ES-I3 (cell line): ENCODE measurements around the gene AKAP1.

ENCODE experiments used
- H3K36me3 ChIP-seq: 2 replicates; pipeline ENCODE4 v1.6.1; 2013; ENCODE audit warnings: mild to moderate bottlenecking, low read length, control low read depth, moderate library complexity; ENCODE audit not compliant: insufficient read depth
- H3K4me1 ChIP-seq: 2 replicates; pipeline ENCODE4 v1.6.1; 2013; ENCODE audit warnings: mild to moderate bottlenecking, control low read depth, low read length; ENCODE audit not compliant: insufficient read depth
- H3K9ac ChIP-seq: 2 replicates; pipeline ENCODE4 v1.6.1; 2013; ENCODE audit warnings: low read depth, mild to moderate bottlenecking, low read length, moderate library complexity
- H3K9me3 ChIP-seq: 2 replicates; pipeline ENCODE4 v1.6.1; 2013; ENCODE audit warnings: mild to moderate bottlenecking, low read length, moderate library complexity; ENCODE audit not compliant: control insufficient read depth, insufficient read depth

Gene AKAP1

DNA sequence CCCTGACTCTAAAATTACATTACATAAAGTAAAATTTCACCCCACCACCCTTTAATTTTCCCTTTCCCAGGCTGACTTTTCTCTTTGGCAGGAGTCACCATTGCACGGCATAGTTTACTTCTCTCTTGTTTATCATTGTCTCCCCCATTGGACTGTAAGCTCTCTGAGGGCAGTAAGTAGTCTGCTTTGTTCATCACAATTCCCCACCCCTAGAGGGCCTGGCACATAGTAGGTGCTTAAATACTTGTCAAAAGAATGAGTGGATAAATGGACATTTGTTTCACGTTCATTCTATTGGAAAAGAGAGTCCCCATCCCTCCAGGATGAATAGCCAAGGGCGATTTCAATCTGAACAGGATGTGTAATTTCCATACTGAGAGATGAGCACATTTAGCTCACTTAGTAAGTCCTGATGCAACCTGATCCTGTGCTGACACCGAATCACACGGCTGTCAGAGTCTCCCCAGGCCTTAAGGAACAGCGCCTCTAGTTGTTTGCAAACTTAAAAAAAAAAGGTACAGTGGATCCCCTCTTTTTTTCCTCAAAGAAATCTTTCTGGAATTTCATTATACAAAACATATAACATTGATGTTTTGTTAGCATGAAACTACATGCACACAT, 54.0 kb downstream of the AKAP1 start:
- H3K36me3 ChIP-seq: no peaks in the 10 kb centered on the region
- no peaks in the 10 kb centered on the region for H3K9me3 ChIP-seq
- H3K9ac ChIP-seq: no peak overlapping the region
- peaks cover 13% of the 10 kb centered on the region; the same call in 1 of the 2 replicates for H3K4me1 ChIP-seq

DNA sequence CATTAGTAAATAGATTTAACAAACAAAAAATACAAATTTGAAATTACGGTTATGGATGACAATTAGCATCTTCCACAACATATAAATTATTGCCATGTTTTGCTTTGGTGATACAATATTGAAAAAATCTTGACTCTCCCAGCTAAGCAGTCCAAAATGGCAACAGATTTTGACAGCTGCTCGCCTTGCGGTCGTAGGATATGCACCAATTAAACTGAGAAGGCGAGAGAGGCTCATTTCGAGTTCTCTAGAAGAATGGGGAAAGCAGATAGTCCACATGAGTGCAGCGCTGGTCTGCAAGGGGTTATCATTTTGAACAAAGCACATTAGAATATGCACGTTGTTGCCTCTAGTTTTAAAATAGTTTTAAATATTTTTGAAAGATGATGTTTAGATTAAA, 55.3 kb downstream of the AKAP1 start:
- no peaks in the 10 kb centered on the region for H3K36me3 ChIP-seq
- peaks cover 23% of the 10 kb centered on the region; the same call in 1 of the 2 replicates for H3K4me1 ChIP-seq
- H3K9ac ChIP-seq: no peak overlapping the region
- H3K9me3 ChIP-seq: no peaks in the 10 kb centered on the region

DNA sequence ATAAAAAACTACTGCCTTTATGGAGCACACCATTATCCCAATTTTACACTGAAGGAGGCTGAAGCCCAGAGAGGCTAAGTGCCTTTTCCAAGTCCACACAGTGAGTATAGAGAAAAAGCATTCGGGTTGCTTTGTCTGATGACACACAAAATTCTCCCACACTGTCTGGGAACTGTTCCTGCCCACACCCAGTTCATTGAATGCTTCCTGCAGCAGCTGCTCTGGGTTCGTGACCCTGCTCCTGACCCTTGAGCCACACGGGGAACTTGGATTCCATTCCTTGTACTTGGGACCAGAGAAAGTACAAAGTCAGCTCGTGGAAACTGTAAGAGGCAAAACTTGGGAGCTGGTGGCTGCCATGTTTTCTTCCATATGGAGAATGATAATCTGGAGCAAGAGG, 57.9 kb downstream of the AKAP1 start:
- no peak overlapping the region for H3K9ac ChIP-seq
- 0 out of 2 replicates have a peak, but pooled peaks cover 13% of the 10 kb centered on the region for H3K4me1 ChIP-seq
- H3K36me3 ChIP-seq: no peaks in the 10 kb centered on the region
- H3K9me3 ChIP-seq: no peaks in the 10 kb centered on the region

DNA sequence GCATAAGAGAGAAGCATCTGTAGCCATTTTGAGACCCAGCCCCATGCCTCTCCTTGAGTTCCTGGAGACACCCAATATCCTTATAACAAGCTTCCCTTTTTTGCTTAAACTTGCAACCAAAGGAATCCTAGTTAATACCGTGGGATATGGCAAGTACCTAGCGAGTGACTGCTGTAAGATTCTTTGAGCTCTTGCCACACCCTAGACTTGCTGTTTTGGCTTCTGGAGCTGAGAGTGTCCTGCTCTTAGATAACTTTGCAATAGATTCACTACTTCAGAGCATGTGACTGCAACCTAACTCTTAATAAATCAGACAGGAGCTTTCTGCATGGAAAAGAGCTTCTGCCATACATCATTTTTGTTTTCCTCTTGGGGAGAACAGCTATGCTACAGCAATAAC, 58.3 kb downstream of the AKAP1 start:
- no peak overlapping the region for H3K9ac ChIP-seq
- H3K36me3 ChIP-seq: no peaks in the 10 kb centered on the region
- 0 out of 2 replicates have a peak, but pooled peaks cover 13% of the 10 kb centered on the region for H3K4me1 ChIP-seq
- H3K9me3 ChIP-seq: no peaks in the 10 kb centered on the region

DNA sequence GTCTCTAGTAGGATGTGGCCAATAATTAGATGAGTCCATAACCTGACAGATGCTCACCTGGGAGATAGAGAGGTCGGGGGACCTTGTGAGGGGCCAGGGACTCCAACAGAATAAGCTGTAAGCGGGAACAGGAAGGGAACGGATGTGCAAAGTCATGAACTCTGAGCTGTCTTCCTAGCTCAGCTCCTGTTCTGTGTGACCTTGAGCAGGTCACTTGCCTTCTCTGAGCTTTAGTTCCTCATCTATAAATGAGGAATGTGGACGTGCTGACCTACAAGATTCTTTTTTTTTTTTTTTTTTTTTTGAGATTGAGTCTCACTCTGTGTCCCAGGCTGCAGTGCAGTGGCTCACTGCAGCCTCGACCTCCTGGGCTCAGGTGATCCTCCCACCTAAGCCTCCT, 58.9 kb downstream of the AKAP1 start:
- H3K4me1 ChIP-seq: 0 out of 2 replicates have a peak, but pooled peaks cover 13% of the 10 kb centered on the region

DNA sequence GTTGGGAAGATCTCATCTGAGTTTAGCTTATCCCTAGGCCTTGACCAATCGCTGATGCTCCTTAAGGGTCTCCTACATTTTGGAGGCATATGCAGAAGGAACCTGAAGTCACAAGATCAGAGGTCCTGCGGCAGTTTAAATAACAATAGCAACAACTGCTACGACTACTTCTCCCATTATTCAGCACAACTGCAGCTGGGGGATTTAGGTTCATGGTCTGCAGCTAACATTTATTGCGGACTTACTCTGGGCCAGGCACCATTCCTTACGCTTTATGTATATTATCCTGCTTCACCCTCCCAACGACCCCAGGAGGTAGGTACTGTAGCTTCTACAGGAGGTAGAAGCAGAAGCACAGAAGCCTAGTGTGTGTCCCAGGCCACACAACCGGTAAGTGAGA, 59.5 kb downstream of the AKAP1 start:
- Histone ChIP-seq H3K36me3 (no peaks in the 10 kb centered on the region), H3K9ac (no peak overlapping the region), H3K9me3 (no peaks in the 10 kb centered on the region), H3K4me1 (0 out of 2 replicates have a peak, but pooled peaks cover 13% of the 10 kb centered on the region)

More for the DNA sequence above, 58.9 kb downstream of the AKAP1 start:
- no peak overlapping the region for H3K9ac ChIP-seq
- no peaks in the 10 kb centered on the region for H3K9me3 ChIP-seq
- no peaks in the 10 kb centered on the region for H3K36me3 ChIP-seq

DNA sequence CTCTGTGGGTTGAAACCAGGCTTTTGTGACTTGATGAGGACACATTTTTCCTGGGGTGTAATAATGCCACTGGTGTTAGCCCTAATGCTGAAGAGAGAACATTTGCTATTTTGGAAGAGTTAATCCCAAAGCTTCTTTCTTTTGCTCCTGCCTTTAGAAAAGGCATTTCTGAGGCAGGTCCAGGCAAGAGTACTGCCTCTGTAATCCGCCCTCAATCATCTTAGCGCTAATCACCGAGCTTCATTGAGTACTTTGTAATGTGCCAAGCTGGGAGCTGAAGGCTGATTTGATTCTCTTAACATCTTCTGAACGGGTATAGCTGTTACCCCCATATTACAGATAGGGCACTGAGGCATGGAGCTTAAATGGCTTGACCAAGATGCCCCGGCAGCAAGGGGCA, 60.3 kb downstream of the AKAP1 start:
- H3K36me3 ChIP-seq: no peaks in the 10 kb centered on the region
- 0 out of 2 replicates have a peak, but pooled peaks cover 13% of the 10 kb centered on the region for H3K4me1 ChIP-seq
- H3K9ac ChIP-seq: no peak overlapping the region
- no peaks in the 10 kb centered on the region for H3K9me3 ChIP-seq

DNA sequence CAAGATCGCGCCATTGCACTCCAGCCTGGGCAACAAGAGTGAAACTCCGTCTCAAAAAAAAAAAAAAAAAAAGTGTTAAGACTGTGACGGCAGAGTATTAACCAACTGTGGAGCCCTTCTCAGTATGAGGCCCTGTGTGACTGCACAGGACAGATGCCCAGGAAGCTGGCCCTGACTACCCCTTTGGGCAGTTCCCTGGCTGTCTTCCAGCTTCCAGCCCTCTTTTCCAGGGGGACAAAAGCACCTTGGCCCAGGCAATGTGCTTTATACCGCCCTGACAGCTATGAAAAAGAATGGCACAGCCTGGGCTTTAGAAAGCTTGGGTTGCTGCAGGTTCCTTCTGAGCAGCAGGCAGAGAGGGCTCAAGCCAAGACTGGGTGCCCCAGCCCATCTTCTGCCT, 61.2 kb downstream of the AKAP1 start:
- no peaks in the 10 kb centered on the region for H3K36me3 ChIP-seq
- H3K9ac ChIP-seq: no peak overlapping the region
- H3K4me1 ChIP-seq: 0 out of 2 replicates have a peak, but pooled peaks cover 13% of the 10 kb centered on the region
- no peaks in the 10 kb centered on the region for H3K9me3 ChIP-seq

DNA sequence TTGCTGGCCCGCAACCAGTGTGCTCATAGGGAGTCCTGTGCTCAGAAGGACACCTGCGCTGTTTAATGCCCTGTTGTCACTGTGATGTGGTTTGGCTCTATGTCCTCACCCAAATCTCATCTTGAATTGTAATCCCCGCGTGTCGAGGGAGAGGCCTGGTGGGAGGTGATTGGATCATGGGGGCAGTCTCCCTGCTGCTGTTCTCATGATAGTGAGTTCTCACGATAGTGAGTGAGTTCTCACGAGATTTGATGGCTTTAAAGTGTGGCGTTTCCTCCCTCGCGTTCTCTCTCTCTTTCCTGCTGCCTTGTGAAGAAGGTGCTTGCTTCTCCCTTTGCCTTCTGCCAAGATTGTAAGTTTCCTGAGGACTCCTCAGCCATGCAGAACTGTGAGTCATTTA, 66.8 kb downstream of the AKAP1 start:
- Histone ChIP-seq H3K9me3 (0 out of 2 replicates have a peak, but pooled peaks cover 2% of the 10 kb centered on the region), H3K4me1 (no peaks in the 10 kb centered on the region), H3K36me3 (no peaks in the 10 kb centered on the region), H3K9ac (no peak overlapping the region)

DNA sequence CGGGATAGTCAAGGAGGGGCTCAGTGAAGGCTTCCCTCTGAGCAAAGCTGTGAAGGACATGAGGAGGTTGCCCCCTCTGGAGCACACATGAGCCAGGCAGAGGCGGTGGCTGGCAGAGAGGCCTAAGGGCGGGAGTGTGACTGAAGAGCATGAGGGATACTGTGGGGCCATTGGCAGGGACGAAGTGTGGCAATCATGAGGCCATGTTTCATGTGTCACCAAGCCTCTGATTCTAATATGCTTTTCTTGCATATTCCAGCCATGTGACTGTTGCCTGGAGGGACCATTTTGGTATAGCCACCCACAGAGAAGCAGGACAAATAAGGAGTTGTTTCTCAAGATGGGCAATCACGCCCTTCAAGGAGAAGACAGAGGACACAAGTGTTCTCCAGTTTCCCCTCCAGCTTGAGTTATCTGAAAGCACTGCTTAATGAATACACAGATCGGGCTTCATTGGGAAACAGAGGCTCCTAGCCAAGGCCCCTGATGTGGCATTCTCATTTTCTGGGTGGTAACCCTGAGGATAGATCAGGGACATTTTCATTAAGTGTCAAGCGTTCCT, 68.0 kb downstream of the AKAP1 start:
- Histone ChIP-seq H3K36me3 (no peaks in the 10 kb centered on the region), H3K4me1 (no peaks in the 10 kb centered on the region), H3K9me3 (0 out of 2 replicates have a peak, but pooled peaks cover 2% of the 10 kb centered on the region)

DNA sequence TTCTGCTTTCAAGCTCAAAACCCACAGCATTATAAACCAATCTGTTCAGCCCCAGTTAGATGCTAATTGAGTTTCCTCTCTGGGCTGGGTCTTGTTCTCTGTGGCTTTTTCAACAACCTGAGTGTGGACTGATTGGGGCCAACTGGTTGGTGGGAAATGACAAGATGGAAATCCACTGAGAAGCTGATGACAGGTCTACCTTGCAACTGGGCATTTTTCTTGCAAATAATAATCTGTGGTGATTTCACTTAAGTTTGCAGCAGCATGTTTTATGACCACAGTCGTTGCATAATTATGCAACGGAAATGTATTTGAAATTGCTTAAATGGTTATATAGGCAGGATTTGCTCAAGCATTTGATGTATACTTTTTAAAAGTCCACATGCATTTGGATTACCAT, 69.9 kb downstream of the AKAP1 start:
- Histone ChIP-seq H3K9ac (no peak overlapping the region), H3K4me1 (0 out of 2 replicates have a peak, but pooled peaks cover 4% of the 10 kb centered on the region), H3K9me3 (0 out of 2 replicates have a peak, but pooled peaks cover 2% of the 10 kb centered on the region), H3K36me3 (no peaks in the 10 kb centered on the region)

More for the DNA sequence above, 68.0 kb downstream of the AKAP1 start:
- H3K9ac ChIP-seq: no peak overlapping the region

DNA sequence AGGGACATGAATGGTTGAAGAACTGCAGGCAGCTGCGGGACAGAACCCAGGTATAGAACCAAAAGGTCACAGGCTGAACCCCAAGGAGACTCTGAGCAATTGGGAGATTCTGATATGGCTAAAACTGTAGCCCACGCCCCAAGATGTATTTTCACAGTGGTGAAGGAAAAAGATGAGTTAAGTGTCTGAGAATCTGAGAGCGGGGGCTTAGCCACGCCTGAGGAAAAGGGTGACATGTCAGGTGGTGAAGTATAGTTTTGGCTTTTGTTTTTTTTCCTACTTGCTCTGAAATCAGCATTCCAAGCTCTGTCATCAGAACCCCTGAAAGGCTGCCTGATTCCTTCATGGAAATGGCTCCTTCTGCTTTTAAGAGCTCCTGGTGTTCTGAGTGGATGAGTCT, 73.3 kb downstream of the AKAP1 start:
- 0 out of 2 replicates have a peak, but pooled peaks cover 4% of the 10 kb centered on the region for H3K4me1 ChIP-seq
- H3K9ac ChIP-seq: no peak overlapping the region
- no peaks in the 10 kb centered on the region for H3K9me3 ChIP-seq
- no peaks in the 10 kb centered on the region for H3K36me3 ChIP-seq

DNA sequence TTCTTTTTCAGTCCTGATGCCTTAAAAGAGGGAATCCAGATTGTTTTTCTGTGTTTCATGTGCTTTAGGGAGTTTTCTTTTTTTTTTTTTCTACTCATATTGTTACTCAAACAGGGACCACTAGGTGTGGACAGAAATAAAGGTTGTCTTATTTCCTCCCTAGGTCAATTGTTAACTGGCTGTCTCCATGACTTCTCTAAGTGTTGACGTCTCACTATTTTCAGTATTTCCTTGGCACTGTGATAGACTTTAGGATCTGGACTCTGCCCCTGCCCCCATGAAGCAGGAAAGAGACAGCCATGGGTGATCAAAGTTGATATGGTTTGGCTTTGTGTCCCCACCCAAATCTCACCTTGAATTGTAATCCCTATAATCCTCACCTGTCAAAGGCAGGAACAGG, 73.7 kb downstream of the AKAP1 start:
- no peaks in the 10 kb centered on the region for H3K9me3 ChIP-seq
- no peaks in the 10 kb centered on the region for H3K36me3 ChIP-seq
- 0 out of 2 replicates have a peak, but pooled peaks cover 4% of the 10 kb centered on the region for H3K4me1 ChIP-seq
- H3K9ac ChIP-seq: no peak overlapping the region

DNA sequence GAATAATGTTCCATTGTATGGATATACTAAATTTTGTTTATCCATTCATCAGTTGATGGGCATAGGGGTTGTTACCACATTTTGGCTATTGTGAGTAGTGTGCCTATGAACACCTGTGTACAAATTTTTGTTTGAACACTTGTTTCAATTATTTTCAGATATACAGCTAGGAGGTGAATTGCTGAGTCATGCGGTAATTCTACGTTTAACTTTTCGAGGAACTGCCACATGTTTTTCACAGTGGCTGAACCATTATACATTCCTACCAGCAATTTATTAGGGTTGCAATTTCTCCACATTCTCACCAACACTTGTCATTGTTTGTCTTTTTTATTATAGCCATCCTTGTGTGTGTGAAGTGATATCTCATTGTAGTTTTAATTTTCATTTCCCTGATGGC, 75.6 kb downstream of the AKAP1 start:
- Histone ChIP-seq H3K36me3 (no peaks in the 10 kb centered on the region), H3K9me3 (no peaks in the 10 kb centered on the region), H3K4me1 (0 out of 2 replicates have a peak, but pooled peaks cover 4% of the 10 kb centered on the region), H3K9ac (no peak overlapping the region)

DNA sequence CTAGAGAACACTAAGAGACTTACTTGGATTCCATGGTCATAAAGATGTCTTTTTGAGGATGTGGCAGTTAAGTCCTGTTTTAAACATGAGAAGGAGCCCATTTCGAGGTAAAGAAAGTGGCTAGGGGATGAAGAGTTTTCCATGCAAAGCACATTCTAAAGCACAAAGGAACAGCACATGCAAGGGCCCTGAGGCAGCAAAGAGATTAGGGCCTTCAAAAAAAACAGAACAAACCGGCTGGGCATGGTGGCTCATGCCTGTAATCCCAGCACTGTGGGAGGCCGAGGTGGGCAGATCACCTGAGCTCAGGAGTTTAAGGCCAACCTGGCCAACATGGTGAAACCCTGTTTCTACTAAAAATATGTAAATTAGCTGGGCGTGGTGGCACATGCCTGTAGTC, 79.8 kb downstream of the AKAP1 start:
- Histone ChIP-seq H3K9me3 (no peaks in the 10 kb centered on the region), H3K36me3 (no peaks in the 10 kb centered on the region), H3K9ac (no peak overlapping the region), H3K4me1 (peaks cover 5% of the 10 kb centered on the region)
